Measurements from ENCODE around the gene ARHGAP1. TPM values are rescaled to one million over a fixed set of nuclear protein-coding genes. Genes with fewer than 3 reads are reported as not detected.

ARHGAP1 gene
- total RNA-seq, 1 donor from 2014 or later: 58.0 TPM

- peaks cover 70% of the 10 kb centered on the region for H3K36me3 Mint-ChIP-seq (ENCODE audit: low read depth)
- H3K4me1 Mint-ChIP-seq: peaks cover 31% of the 10 kb centered on the region
Measured at GRCh38 chr11:46676436-46677158, 23.8 kb downstream of the ARHGAP1 start.

GRCh38 chr11:46675949-46676348 lies 24.5 kb downstream of the ARHGAP1 start:
- H3K36me3 Mint-ChIP-seq (ENCODE audit: low read depth): peaks cover 68% of the 10 kb centered on the region
- no peak overlapping the region for H3K4me3 Mint-ChIP-seq
- ChIA-PET CTCF (no interaction called here), POLR2A (interaction anchor here (0.7 kb wide), 1 partner anchor 33 kb away, joined by 4 read pairs; no protein-coding TSS in a partner anchor)
- H3K4me1 Mint-ChIP-seq: peaks cover 32% of the 10 kb centered on the region
- DNase-seq: no peak
- intact Hi-C loops (cut with micrococcal nuclease): no loop called here
- TF ChIP-seq, protein P1, sequence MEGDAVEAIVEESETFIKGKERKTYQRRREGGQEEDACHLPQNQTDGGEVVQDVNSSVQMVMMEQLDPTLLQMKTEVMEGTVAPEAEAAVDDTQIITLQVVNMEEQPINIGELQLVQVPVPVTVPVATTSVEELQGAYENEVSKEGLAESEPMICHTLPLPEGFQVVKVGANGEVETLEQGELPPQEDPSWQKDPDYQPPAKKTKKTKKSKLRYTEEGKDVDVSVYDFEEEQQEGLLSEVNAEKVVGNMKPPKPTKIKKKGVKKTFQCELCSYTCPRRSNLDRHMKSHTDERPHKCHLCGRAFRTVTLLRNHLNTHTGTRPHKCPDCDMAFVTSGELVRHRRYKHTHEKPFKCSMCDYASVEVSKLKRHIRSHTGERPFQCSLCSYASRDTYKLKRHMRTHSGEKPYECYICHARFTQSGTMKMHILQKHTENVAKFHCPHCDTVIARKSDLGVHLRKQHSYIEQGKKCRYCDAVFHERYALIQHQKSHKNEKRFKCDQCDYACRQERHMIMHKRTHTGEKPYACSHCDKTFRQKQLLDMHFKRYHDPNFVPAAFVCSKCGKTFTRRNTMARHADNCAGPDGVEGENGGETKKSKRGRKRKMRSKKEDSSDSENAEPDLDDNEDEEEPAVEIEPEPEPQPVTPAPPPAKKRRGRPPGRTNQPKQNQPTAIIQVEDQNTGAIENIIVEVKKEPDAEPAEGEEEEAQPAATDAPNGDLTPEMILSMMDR (IDR thresholded peaks at IDR 0.05): no peak
- no peak for ATAC-seq (ENCODE audit: low read depth)
- peak overlapping the region; percentile 73 for H3K27ac Mint-ChIP-seq
- H3K9me3 Mint-ChIP-seq: no peaks in the 10 kb centered on the region
- no peaks in the 10 kb centered on the region for H3K27me3 Mint-ChIP-seq

More at GRCh38 chr11:46676436-46677158, 23.8 kb downstream of the ARHGAP1 start:
- DNase-seq (no peak), ATAC-seq (ENCODE audit: low read depth) (peak; percentile 29)
- Mint-ChIP-seq H3K27ac (peak overlapping the region; percentile 73), H3K4me3 (peak overlapping the region; percentile 28), H3K9me3 (no peaks in the 10 kb centered on the region), H3K27me3 (no peaks in the 10 kb centered on the region)
- CTCF ChIA-PET: no interaction called here
- TF ChIP-seq, protein P1 (IDR thresholded peaks at IDR 0.05): no peak
- intact Hi-C loops (cut with micrococcal nuclease): no loop called here
- POLR2A ChIA-PET: interaction anchor here (0.7 kb wide), 1 partner anchor 32 kb away, joined by 4 read pairs; no protein-coding TSS in a partner anchor

DNA sequence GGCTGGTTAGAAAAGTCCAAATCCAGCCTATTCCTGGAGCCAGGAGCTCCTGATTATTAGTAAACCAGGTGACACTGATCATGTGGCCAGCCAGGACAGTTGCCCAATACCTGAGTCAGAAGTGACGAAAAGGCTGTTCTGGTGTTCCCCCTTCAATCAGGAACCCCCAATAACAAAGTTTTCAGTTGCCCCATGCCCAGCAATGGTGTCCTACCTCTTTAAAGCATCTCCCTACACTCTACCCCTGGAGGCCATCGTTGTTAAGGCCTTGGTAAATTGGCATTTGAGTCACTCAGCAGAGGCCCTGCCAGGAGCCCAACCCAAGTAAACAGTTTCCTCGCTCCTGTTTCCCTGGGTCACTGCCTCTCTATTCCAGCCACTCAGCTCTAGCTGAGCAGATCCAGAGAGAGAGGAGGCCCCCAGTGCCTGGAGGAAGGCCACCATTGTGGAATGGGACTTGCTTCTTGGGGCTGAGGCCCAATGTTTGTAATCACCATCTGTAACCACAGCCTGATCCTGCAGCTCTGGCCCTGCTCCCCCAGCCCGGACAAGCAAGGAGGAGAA lies 25.0 kb downstream of the ARHGAP1 start:
- ChIA-PET POLR2A (interaction anchor here (0.6 kb wide), 1 partner anchor 28 kb away, joined by 3 read pairs; no protein-coding TSS in a partner anchor), CTCF (no interaction called here)
- Mint-ChIP-seq H3K9me3 (no peaks in the 10 kb centered on the region), H3K27ac (peak overlapping the region; percentile 79), H3K4me1 (peaks cover 33% of the 10 kb centered on the region), H3K36me3 (ENCODE audit: low read depth) (peaks cover 66% of the 10 kb centered on the region), H3K27me3 (no peaks in the 10 kb centered on the region), H3K4me3 (no peak overlapping the region)
- DNase-seq (no peak), ATAC-seq (ENCODE audit: low read depth) (no peak)
- TF ChIP-seq, protein P1 (IDR thresholded peaks at IDR 0.05): no peak
- intact Hi-C loops (cut with micrococcal nuclease): no loop called here

- Mint-ChIP-seq H3K27ac (peak overlapping the region; percentile 79), H3K36me3 (ENCODE audit: low read depth) (peaks cover 66% of the 10 kb centered on the region), H3K27me3 (no peaks in the 10 kb centered on the region), H3K4me1 (peaks cover 33% of the 10 kb centered on the region), H3K9me3 (no peaks in the 10 kb centered on the region), H3K4me3 (no peak overlapping the region)
- no peak for DNase-seq
- TF ChIP-seq, protein P1 (IDR thresholded peaks at IDR 0.05): no peak
- ChIA-PET CTCF (no interaction called here), POLR2A (interaction anchor here (0.6 to 1.0 kb wide), 3 partner anchors 25 to 27 kb away, joined by 3 read pairs; partner anchors contain the start of genes ARHGAP1 and ZNF408)
- intact Hi-C loops (cut with micrococcal nuclease): no loop called here
- ATAC-seq (ENCODE audit: low read depth): peak; percentile 42
Measured at GRCh38 chr11:46674463-46675287, 25.7 kb downstream of the ARHGAP1 start.
